ENCODE measurements around the gene GNAL. TPM values are rescaled to one million over a fixed set of nuclear protein-coding genes. Genes with fewer than 3 reads are reported as not detected.

GNAL gene
- total RNA-seq, 1 experiment from 2014 or later = 4.6 TPM

GRCh38 chr18:11927497-11927896 lies 238.4 kb downstream of the GNAL start (continued):
- TF ChIP-seq CTCF (IDR thresholded peaks at IDR 0.05 in 2 of 3, conservative IDR thresholded peaks at IDR 0.05 in 1 of 3; ENCODE audit: borderline replicate concordance in 1 of 3, insufficient read depth in 1 of 3, low read depth in 2 of 3, low read length in 2 of 3) (no peak), ZNF274 (IDR thresholded peaks at IDR 0.05; ENCODE audit: low read depth, low read length) (no peak), ELF1 (IDR thresholded peaks at IDR 0.05; ENCODE audit: borderline replicate concordance, low read depth) (no peak), FOSL1 (IDR thresholded peaks at IDR 0.05; ENCODE audit: low read depth) (no peak)

GRCh38 chr18:11932393-11932792 lies 243.3 kb downstream of the GNAL start:
- H3K4me2 ChIP-seq (ENCODE audit: low read length) = no peak overlapping the region
- H3K9ac ChIP-seq (ENCODE audit: low read length) = no peak overlapping the region
- H3K27me3 ChIP-seq (ENCODE audit: insufficient read depth, low read length) = no peaks in the 10 kb centered on the region; the same call in 1 of the 2 replicates
- ChIA-PET POLR2A (no interaction called here), RAD21 (ENCODE audit: low non-redundant PET in 1 of 2, low total read pairs in 2 of 2, uncharacterized antibody in 2 of 2, unreplicated experiment in 2 of 2) (no interaction called here), CTCF (interaction anchor here (1.1 to 1.3 kb wide), 3 partner anchors 63 to 199 kb away, joined by 3 read pairs; no protein-coding TSS in a partner anchor)
- H3K9me3 ChIP-seq (ENCODE audit: control insufficient read depth in 1 of 2, insufficient read depth in 1 of 2, low read depth in 1 of 2, low read length in 2 of 2) = no peaks in the 10 kb centered on the region
- no peak overlapping the region for H3K4me3 ChIP-seq (replicated peaks in 1 of 2; ENCODE audit: low read depth in 1 of 2, low read length in 2 of 2)
- intact Hi-C loops (cut with micrococcal nuclease) = no loop called here
- no peaks in the 10 kb centered on the region for H3K4me1 ChIP-seq (ENCODE audit: control insufficient read depth in 1 of 2, insufficient read depth in 2 of 2, low read length in 2 of 2)
- BruUV-seq (replicated peaks) = no TSS peak
- no peaks in the 10 kb centered on the region for H4K20me1 ChIP-seq (ENCODE audit: insufficient read depth)
- H3K36me3 ChIP-seq (ENCODE audit: control insufficient read depth in 1 of 2, insufficient read depth in 2 of 2, low read length in 2 of 2) = no peaks in the 10 kb centered on the region
- ATAC-seq = no peak
- H3K27ac ChIP-seq (ENCODE audit: low read depth, low read length) = no peak overlapping the region
- no peaks in the 10 kb centered on the region for H3K79me2 ChIP-seq (ENCODE audit: insufficient read depth, low read length)
- H3K9me2 ChIP-seq (ENCODE audit: insufficient read depth) = no peaks in the 10 kb centered on the region
- TF ChIP-seq POLR2AphosphoS5 (IDR thresholded peaks at IDR 0.05; ENCODE audit: low read depth, low read length) = no peak
- TF ChIP-seq, protein P1, sequence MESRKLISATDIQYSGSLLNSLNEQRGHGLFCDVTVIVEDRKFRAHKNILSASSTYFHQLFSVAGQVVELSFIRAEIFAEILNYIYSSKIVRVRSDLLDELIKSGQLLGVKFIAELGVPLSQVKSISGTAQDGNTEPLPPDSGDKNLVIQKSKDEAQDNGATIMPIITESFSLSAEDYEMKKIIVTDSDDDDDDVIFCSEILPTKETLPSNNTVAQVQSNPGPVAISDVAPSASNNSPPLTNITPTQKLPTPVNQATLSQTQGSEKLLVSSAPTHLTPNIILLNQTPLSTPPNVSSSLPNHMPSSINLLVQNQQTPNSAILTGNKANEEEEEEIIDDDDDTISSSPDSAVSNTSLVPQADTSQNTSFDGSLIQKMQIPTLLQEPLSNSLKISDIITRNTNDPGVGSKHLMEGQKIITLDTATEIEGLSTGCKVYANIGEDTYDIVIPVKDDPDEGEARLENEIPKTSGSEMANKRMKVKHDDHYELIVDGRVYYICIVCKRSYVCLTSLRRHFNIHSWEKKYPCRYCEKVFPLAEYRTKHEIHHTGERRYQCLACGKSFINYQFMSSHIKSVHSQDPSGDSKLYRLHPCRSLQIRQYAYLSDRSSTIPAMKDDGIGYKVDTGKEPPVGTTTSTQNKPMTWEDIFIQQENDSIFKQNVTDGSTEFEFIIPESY (IDR thresholded peaks at IDR 0.05; ENCODE audit: extremely low read depth, insufficient replicate concordance, low read length) = no peak
- H2AFZ ChIP-seq (ENCODE audit: low read depth, low read length, poor library complexity, severe bottlenecking) = no peak overlapping the region
- DNase-seq (ENCODE audit: low read depth, low spot score) = no peak

Small RNA genes lying within 50 kb of the gene (microRNA-seq; reads per million reads assigned to microRNA genes)
- not detected for gene MIR7153 (ENCODE audit: borderline number of aligned reads)

Other genes starting within 250 kb of the GNAL start
- gene SLC35G4, start 79.7 kb upstream of the GNAL start, total RNA-seq (2021; ENCODE audit: unreplicated experiment) = not detected
- gene CHMP1B, start 162.1 kb downstream of the GNAL start, total RNA-seq (2021; ENCODE audit: unreplicated experiment) = 30.3 TPM
- 21.4 TPM for gene MPPE1, start 219.1 kb downstream of the GNAL start, total RNA-seq (2021; ENCODE audit: unreplicated experiment)

All from HCT116 (cell line).